ENCODE results near the gene GDPD5.

Gene GDPD5

GRCh38 chr11:75510004-75510722 lies 15.6 kb downstream of the GDPD5 start:
- DNase-seq = no peak

GRCh38 chr11:75509020-75509720 lies 16.6 kb downstream of the GDPD5 start:
- no peak for DNase-seq

DNA sequence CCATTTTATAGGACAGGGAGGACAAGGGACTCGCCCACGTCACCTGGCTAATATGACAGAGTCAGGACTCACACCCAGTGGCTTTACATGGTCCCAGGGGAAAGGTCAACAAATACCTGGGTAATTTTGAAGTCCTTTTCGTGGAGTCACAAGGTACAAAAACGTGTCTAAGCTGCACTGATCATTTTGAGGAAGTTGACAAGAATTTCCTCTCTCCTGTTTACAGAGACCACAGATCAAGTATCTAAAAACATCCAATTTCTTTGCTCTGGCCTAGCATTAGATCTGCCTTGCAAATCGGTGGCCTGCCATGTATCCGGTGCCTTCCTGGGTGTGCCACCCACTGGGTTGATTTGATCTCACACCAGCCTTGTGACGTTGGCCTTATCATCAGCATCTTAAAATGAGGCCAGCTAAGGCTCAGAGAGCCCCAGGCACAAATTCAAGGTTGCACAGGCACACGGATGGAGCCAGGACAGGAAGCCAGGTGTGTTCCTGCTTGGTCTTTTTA lies 17.6 kb downstream of the GDPD5 start:
- no peak for DNase-seq

- DNase-seq = no peak
Measured at GRCh38 chr11:75507571-75507970, 18.2 kb downstream of the GDPD5 start.

DNA sequence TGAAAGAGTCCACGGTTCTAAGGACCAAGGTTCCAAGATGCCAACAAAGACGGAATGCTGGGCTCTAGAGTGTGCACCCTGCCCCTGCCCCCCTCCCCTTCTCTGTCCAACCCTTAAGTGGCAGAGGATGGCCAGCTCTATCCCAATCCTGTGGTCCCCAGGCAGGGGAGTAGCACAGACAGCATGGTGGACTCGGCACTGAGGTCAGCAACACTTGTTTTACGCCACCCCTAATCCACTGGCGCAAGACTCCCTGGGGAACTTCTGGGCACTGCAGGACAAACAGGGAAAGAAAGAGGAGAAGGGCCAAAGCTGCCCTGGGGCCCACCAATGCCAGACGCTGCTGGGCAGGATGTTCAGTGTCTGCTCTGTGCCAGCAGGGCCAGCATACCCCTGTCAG lies 18.9 kb downstream of the GDPD5 start:
- DNase-seq = no peak

GRCh38 chr11:75505916-75506692 lies 19.6 kb downstream of the GDPD5 start:
- no peak for DNase-seq

DNA sequence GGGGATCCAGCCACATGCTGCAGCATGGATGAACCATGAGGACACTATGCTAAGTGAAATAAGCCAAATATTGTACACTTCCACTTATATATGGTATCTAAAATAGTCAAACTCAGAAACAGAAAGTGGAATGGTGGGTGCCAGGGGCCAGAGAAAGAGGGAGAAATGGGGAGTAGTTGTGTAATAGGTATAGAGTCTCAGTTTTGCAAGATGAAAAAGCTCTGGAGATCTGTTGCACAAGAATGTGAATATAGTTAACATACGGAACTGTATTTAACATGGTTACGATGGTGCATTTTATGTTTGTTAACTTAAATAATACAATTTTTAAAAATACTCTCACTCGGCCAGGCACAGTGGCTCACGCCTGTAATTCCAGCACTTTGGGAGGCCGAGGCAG lies 21.2 kb downstream of the GDPD5 start:
- DNase-seq = no peak

- no peak for DNase-seq
Measured at GRCh38 chr11:75503531-75504099, 22.1 kb downstream of the GDPD5 start.

GRCh38 chr11:75502138-75502537 lies 23.6 kb downstream of the GDPD5 start:
- DNase-seq = no peak

GRCh38 chr11:75500742-75501141 lies 25.0 kb downstream of the GDPD5 start:
- DNase-seq = no peak

DNA sequence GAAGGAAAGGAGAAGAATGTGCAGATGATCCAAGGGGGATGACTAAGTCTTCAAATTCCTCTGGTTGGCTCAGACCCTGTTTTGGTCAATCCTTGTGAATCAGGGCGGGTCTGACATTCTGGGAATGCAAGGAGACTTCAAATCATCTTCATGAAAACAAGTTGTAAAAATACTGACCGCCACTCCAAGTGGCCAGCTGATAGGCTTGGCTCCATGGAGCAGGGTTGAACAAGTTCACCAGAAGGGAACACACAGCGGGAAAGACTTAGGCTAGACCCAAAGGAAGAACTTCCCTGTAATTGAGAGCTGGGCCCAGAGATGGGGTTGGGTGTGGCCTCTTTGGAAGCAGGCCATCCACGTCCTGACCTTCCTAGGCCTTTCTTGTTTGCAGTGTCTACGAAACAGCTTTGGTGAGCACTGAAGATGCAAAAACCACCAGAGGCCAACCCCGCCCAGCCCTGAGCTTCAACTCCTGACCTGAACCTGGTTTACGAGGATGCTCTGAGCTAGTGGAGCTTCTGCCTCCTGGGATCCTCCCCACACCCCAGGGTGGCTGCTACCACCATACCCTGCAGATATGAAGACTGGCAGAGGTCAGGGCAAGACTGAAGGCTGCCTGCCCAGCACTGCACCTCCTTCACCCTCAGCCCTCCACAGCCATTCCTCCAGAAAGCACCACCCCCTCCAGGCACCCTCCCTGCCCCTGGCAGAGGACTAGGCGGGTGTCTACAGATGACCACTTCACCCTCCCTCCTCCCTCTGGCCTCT lies 26.1 kb downstream of the GDPD5 start:
- no peak for DNase-seq

DNA sequence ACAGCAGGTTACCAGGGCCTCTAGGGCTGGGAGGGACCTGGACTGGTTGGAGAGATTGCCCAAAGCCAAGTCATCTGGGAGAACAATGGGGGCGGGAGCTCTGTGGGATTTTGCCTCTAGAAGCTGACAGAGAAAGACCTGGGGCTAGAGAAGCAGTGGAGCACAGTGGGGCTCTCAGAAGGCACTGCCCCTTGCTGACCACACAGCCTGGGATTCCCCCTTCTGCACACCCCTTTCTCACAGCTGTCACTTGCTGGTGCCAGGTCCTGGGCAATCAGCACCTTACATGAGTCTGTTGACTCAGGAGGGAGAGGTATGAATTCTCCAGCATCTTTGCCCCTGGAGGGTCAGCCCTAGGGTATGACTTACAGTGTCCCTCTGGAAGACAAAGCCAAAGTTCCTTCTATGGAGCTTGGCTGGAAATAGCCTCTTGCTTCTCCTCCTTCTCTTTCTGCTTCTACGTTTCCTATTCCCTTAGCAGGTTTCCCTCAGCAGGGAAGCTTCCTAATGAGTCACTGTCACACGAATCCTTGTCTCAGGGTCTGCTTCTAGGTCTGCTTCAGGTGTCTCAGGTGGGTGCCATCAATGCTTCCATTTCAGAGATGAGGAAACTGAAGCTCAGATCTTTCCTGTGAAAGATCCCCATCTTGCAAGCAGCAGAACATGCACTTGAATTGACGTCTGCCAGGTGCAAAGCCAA lies 27.0 kb downstream of the GDPD5 start:
- DNase-seq = no peak

DNA sequence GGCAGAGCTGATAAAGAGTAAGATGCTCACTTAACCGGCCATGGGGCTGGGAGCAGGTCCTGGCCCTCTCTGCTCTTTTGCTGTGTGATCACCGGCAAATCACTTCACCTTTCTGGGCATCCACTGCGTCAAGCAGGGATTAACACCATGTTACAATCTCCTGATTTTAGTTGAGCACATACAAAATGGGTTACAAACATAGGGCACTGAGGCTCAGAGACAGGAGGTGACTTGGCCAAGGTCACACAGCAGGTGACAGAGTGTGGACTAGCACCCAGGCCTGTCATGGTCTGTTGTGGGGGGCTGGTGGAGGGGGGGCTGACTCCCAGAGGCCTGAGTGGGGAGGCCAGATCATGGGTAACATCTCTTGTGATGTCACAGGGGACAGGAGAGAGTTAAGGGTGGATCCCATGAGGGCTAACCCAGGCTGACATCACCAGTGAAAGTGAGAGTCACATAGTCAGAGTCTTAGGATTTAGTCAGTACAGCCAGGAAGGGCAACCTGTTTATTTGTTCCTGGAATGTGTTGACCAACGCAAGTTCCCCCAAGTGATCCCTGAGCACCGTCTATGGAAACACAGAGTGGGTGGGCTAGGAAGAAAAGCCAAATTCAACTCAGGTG lies 27.8 kb downstream of the GDPD5 start:
- no peak for DNase-seq

GRCh38 chr11:75496305-75496752 lies 29.4 kb downstream of the GDPD5 start:
- no peak for DNase-seq

GRCh38 chr11:75495749-75496304 lies 29.9 kb downstream of the GDPD5 start:
- no peak for DNase-seq

- DNase-seq = no peak
Measured at GRCh38 chr11:75493626-75494025, 32.1 kb downstream of the GDPD5 start.

DNA sequence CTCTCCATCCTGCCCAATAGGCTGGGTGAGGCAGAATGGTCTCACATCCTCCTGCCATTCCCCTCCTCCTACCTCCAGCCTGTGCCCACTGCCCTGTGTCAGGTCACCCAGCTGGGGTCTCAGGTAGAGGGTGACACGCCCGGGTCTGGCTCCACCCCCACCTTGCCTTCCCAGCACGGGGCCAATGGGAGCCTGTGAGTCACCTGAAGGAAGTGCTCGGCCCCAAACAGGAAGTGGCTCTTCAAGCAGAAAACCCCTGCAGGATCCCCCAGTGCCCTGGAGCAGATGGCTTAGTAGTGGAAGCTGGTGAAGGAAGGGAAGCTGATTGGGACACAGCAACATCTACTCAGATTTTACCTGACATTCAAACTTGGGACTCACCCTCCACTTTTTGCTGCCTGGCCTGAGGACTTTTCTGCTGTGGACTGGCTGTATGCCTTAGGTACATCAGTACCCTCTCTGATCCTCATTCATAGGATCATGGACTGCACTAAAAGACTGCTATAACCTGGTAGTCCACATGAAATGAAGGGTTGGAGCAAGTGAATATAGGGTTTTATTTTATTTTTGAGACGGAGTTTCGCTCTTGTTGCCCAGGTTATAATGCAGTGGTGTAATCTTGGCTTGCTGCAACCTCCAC lies 33.4 kb downstream of the GDPD5 start:
- DNase-seq = no peak

GRCh38 chr11:75491465-75491864 lies 34.3 kb downstream of the GDPD5 start:
- DNase-seq = no peak

DNA sequence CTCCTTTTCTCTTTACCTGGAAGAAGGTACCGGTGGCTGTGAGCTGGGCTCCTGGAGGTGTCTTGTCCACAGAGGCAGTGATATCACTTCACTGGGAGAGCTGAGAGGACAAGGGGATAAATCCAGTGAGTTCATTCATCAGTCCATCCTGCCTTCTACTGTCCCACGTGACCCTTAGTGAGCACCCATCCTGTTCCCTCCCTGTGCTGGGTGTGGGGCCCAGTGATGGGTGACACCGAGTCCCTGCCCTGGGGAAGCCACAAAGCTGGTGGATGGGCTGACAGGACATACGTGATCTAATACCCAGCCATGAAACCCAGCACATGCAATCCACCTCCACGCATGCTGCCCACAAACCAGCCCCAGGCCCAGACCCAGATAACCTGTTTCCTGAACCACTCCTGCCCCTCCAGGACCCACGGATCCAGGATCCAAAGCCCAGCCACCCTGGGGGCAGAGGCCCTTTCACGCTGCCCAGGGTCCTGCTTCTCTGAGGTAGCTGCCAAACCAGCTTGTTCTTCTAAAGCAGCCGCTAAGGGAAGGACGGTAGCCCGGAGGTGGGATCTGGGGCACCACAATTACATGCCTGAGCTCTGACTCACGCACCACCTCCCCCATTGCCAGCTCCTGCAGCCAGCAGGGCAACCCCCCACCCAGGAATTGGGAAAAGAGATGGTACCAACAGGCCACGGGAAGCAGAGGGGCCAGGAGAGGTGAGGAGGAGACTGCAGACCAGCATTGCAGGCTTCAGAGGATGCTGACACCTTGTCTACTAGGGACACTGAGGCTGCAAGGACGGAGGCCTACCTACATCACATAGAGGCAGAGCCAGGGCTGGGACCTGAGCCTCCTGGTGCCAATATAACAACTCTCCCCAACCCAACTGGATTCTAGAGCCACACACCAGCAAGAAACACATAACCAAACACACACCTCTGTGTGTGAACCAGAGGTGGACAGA lies 35.2 kb downstream of the GDPD5 start:
- no peak for DNase-seq
